ENCODE results near the gene CHPT1.
"Not testable (repeated sequence)": the region's sequence is repeated elsewhere in the genome, so short reads cannot be mapped to it uniquely, and the experiment has no call there.

CHPT1 gene

GRCh38 chr12:101667591-101667990 is 29.8 kb upstream of the CHPT1 start:
- no peak for TF ChIP-seq CTCF (IDR thresholded peaks at IDR 0.05; ENCODE audit: insufficient read depth, low read length, missing control alignments)
- no peak overlapping the region for H3K4me3 ChIP-seq (ENCODE audit: low read depth, low read length)
- POLR2A ChIA-PET = no interaction called here
- CTCF ChIA-PET = no interaction called here
- no peak for DNase-seq (ENCODE audit: low read depth, low spot score)

GRCh38 chr12:101670007-101670671 is 27.3 kb upstream of the CHPT1 start:
- peak; percentile 42 for TF ChIP-seq CTCF (IDR thresholded peaks at IDR 0.05; ENCODE audit: insufficient read depth, low read length, missing control alignments)
- no peak overlapping the region for H3K4me3 ChIP-seq (ENCODE audit: low read depth, low read length)
- ChIA-PET CTCF (interaction anchor here (0.5 to 1.3 kb wide), 2 partner anchors 90 to 262 kb away, joined by 3 read pairs; partner anchors contain the start of gene ARL1), POLR2A (no interaction called here)
- DNase-seq (ENCODE audit: low read depth, low spot score) = peak; percentile 23

- no peak overlapping the region for H3K4me3 ChIP-seq (ENCODE audit: low read depth, low read length)
- no peak for TF ChIP-seq CTCF (IDR thresholded peaks at IDR 0.05; ENCODE audit: insufficient read depth, low read length, missing control alignments)
- CTCF ChIA-PET = no interaction called here
- no peak for DNase-seq (ENCODE audit: low read depth, low spot score)
- POLR2A ChIA-PET = no interaction called here
These were observed 26.2 kb upstream of the CHPT1 start for GRCh38 chr12:101671157-101671791.

- CTCF ChIA-PET = no interaction called here
- no peak for TF ChIP-seq CTCF (IDR thresholded peaks at IDR 0.05; ENCODE audit: insufficient read depth, low read length, missing control alignments)
- POLR2A ChIA-PET = no interaction called here
- DNase-seq (ENCODE audit: low read depth, low spot score) = no peak
- H3K4me3 ChIP-seq (ENCODE audit: low read depth, low read length) = no peak overlapping the region
These were observed 25.6 kb upstream of the CHPT1 start for GRCh38 chr12:101671833-101672232.

GRCh38 chr12:101675555-101675954 is 21.9 kb upstream of the CHPT1 start:
- no peak for TF ChIP-seq CTCF (IDR thresholded peaks at IDR 0.05; ENCODE audit: insufficient read depth, low read length, missing control alignments)
- no peak overlapping the region for H3K4me3 ChIP-seq (ENCODE audit: low read depth, low read length)
- DNase-seq (ENCODE audit: low read depth, low spot score) = no peak
- CTCF ChIA-PET = no interaction called here
- POLR2A ChIA-PET = no interaction called here

- H3K4me3 ChIP-seq (ENCODE audit: low read depth, low read length); DNase-seq (ENCODE audit: low read depth, low spot score); POLR2A ChIA-PET: not testable (repeated sequence)
- CTCF ChIA-PET = interaction anchor here (0.6 kb wide), 1 partner anchor 14 kb away, joined by 3 read pairs; no protein-coding TSS in a partner anchor
These were observed 20.9 kb upstream of the CHPT1 start for GRCh38 chr12:101676497-101676896.

GRCh38 chr12:101678081-101678480 is 19.4 kb upstream of the CHPT1 start:
- DNase-seq (ENCODE audit: low read depth, low spot score) = no peak
- ChIA-PET POLR2A (no interaction called here), CTCF (no interaction called here)

More at GRCh38 chr12:101678081-101678480, 19.4 kb upstream of the CHPT1 start:
- no peak for TF ChIP-seq CTCF (IDR thresholded peaks at IDR 0.05; ENCODE audit: insufficient read depth, low read length, missing control alignments)
- no peak overlapping the region for H3K4me3 ChIP-seq (ENCODE audit: low read depth, low read length)

All from AG04449 (cell line).